CD4-positive, alpha-beta T cell treated with Interleukin-4 for 1 hour (primary cell): Measurements from ENCODE around the gene UBE2D4.
A peak's percentile ranks its signal among the peaks of the same experiment; 100 is the strongest.
"Not testable (repeated sequence)": the region's sequence is repeated elsewhere in the genome, so short reads cannot be mapped to it uniquely, and the experiment has no call there.

Experiments used
- DNase-seq, 2 donors: peaks; one replicate each; pipeline ENCODE4 v3.0.0-alpha.2; 2020 to 2022

Gene UBE2D4

GRCh38 chr7:43969586-43969985 is 43.4 kb downstream of the UBE2D4 start:
- not testable (repeated sequence) for DNase-seq

DNA sequence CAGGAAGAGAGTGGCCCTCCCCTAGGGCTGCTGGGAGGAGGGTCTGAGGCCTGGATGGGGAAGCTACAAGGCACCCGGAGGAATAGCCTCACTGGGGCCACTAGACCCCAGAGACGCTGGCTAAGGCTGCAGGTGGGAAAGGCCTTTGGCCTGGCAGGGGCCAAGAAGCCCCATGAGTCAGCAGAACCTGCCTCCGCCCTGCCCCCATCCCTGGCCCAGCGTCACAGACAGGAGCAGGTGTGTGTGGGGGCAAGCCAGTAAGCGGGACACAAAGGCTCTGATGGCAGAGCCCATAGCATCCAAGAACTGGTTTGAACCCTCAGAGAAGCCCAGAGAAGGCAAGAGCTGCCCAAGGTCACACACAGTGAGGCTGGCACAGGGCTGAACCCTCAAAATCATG is 44.5 kb downstream of the UBE2D4 start:
- DNase-seq = not testable (repeated sequence)

DNA sequence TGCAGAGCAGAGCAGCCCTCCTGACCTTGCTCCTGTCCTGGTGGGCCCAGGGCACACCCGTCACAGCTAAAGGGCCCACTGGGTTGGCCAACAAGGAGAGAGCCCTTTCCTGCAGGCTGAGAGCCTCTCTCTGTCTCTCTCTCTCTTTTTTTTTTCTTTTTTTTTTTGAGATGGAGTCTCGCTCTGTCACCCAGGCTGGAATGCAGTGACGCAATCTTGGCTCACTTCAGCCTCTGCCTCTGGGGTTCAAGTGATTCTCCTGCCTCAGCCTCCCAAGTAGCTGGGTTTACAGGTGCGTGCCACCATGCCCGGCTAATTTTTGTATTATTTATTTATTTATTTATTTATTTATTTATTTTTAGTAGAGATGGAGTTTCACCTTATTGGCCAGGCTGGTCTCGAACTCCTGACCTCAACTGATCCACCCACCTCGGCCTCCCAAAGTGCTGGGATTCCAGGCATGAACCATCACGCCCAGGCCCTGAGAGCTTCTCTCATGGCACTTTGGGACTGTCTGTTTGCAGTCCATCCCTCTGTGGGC is 47.9 kb downstream of the UBE2D4 start:
- DNase-seq = not testable (repeated sequence)

DNA sequence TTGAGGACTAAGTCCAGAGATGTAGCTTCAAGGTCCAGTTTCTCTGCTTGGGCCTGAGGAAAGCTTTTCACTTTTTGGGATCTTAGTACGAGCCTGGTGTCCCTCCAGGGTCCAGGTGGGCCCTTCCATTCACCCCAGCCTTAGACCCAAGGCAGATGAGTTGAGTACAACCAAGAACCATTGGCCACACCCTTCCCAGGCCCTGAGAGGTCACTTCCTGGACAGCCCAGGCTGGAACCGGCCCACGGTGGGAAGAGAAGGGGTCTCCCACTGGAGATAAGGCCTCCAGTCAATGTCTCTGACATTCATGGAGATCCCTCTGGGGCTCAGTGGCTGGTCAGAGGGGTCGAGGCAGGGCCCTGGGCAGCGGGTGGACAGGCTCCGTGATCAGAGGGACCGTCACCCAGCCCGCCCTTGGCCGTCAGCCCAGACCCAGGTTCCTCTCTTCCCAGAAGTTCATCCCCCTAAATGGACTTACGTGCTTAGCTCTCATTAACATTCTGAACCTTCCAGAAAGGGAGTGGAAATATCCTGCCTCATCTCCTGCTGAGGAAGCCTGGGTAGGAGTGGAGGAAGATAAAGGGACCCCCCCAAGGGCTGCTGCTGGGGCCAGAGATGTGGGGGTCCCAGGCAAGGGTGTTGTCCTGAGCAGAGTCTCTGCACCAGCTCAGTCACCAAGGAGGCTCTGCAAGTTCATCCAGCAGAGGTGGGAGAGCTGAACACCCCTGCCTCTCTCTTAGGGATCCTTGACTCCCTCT is 48.7 kb downstream of the UBE2D4 start:
- not testable (repeated sequence) for DNase-seq

DNA sequence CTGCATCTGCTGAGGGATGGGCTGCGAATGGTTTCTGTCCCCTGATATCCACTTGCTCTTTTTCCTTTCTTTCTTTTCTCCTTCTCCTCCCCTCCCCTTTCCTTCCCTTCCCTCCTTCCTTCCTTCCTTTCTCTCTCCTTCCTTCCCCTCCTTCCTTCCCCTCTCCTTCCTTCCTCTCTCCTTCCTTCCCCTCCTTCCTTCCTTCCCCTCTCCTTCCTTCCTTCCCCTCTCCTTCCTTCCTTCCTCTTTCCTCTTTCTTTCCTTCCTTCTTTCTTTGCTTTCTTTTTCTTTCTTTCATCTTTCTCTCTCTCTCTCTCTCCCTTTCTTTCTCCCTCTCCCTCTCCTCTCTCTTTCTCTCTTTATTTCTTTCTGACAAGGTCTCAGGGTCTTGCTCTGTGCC is 51.3 kb downstream of the UBE2D4 start:
- no peak for DNase-seq

DNA sequence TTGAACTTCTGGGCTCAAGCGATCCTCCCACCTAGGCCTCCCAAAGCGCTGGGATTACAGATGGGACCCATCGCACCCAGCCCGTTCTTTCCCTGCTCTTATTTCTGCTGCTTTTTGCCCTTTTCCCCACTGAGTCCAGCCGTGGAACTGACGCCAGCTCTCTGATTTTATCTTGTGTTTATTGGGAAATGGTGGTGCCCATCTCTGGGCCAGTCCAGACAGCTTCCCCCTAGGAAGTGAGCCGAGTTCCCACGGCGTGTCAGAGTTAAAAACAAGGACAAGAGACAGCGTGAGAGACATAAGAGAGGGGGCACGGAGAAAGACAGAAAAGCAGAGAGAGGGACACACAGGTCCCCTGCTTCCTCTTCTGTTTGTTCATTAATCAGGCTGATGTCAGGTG is 51.9 kb downstream of the UBE2D4 start:
- not testable (repeated sequence) for DNase-seq

GRCh38 chr7:43982848-43983247 is 56.6 kb downstream of the UBE2D4 start:
- not testable (repeated sequence) for DNase-seq

DNA sequence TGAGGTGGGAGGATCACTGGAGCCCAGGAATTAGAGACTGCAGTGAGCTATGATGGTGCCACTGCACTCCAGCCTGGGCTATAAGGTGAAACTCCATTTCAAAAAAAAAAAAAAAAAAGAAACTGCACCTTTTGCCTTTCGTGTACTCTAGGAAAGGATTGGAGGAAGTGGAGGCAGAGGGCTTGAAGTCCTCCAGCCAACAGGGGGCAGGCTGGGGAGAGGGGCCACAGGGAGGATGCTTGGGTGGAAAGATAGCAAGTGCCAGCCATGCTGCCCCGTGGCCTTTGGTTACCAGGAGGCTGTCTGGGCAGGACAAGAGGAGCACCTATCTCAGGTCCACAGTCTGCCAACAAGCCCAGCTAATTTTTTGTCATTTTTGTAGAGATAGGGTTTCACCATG is 57.5 kb downstream of the UBE2D4 start:
- DNase-seq = not testable (repeated sequence)

GRCh38 chr7:43985904-43986864 is 59.9 kb downstream of the UBE2D4 start:
- DNase-seq = peak; percentile 85 to 86

- DNase-seq = not testable (repeated sequence)
Observed at GRCh38 chr7:43987476-43987875, 61.2 kb downstream of the UBE2D4 start.

GRCh38 chr7:43990011-43990585 is 63.9 kb downstream of the UBE2D4 start:
- DNase-seq = not testable (repeated sequence)

DNA sequence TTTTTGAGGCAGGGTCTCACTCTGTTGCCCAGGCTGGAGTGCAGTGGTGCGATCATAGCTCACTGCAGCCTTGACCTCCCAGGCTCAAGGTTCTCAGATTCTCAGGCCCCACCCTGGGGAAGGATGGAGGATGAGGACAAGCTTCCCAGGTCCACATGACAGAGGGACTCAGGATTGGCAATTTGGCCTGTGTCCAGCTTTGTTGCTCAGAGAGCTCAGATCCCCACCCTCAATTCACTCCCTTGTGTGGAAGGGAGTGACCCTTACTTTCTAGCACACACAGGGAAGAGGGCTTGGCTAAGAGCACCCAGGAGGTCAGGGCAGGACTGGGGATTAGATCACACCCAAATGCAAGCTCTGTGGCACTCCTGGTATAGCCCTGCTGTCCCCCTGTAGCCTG is 64.6 kb downstream of the UBE2D4 start:
- DNase-seq = not testable (repeated sequence)

- not testable (repeated sequence) for DNase-seq
Observed at GRCh38 chr7:43992896-43993295, 66.7 kb downstream of the UBE2D4 start.

- not testable (repeated sequence) for DNase-seq
Observed at GRCh38 chr7:43994681-43995080, 68.4 kb downstream of the UBE2D4 start.

DNA sequence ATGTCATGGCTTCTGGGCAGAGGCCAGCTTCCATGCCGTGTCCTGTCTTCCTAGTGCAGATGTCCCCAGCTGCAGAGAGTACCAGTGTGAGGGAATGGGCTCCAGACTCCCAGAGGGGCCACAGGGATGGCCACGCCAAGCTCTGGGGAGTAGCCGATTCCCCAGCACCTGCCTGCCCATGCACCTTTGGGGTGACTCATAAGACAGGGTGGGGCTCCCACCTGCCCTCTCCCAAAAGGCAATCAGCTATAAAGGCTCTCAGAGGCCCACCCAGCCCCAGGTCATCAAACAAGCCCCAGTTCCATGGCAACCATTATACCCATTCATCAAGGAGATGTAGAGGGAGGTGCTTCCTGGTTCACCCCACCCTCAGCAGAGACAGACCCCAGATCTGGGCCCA is 71.3 kb downstream of the UBE2D4 start, which contains the start of gene SPDYE1:
Gene SPDYE1 (plus strand): TSS at position 366 of the 400 bp plus-strand sequence. CDS start 2,053 bp downstream, outside the sequence.
- DNase-seq = not testable (repeated sequence)
